Activated naive CD4-positive, alpha-beta T cell treated with anti-CD3 and anti-CD28 coated beads, Interleukin-2, amount 50 U/mL, for 72 hours (primary cell): ENCODE measurements around the gene NHLRC3. TPM values are rescaled to one million over a fixed set of nuclear protein-coding genes. Genes with fewer than 3 reads are reported as not detected.
"Not testable (repeated sequence)": the region's sequence is repeated elsewhere in the genome, so short reads cannot be mapped to it uniquely, and the experiment has no call there.

Experiments used
- ATAC-seq, 2 donors: fragments of 150-1000 bp; cut with Tn5 transposase; 2 replicates each; pipeline ENCODE4 v1.10.0; 2021; ENCODE audit warnings: mild to moderate bottlenecking in 2 of 2, moderate library complexity in 2 of 2
- DNase-seq, 2 donors: peaks; one replicate each; pipeline ENCODE4 v3.0.0; 2021 to 2022; ENCODE audit warnings: low spot score in 2 of 2
- H3K27ac Mint-ChIP-seq, 2 donors: one replicate each; pipeline ENCODE4 v1.8.0; 2022; ENCODE audit warnings: mild to moderate bottlenecking in 2 of 2, mixed read lengths in 2 of 2
- H3K36me3 Mint-ChIP-seq, 2 donors: one replicate each; pipeline ENCODE4 v1.8.0; 2022; ENCODE audit warnings: mixed read lengths in 2 of 2
- H3K9me3 Mint-ChIP-seq, 2 donors: one replicate each; pipeline ENCODE4 v1.8.0; 2022; ENCODE audit warnings: mixed read lengths in 2 of 2
- total RNA-seq, 2 donors: library from RNA; stranded (reverse); gene quantifications; one replicate each; pipeline ENCODE4 v1.2.3, GENCODE V29; 2022

The NHLRC3 gene
- 10 to 100 TPM; 12.7 to 20.4 TPM for total RNA-seq

DNA sequence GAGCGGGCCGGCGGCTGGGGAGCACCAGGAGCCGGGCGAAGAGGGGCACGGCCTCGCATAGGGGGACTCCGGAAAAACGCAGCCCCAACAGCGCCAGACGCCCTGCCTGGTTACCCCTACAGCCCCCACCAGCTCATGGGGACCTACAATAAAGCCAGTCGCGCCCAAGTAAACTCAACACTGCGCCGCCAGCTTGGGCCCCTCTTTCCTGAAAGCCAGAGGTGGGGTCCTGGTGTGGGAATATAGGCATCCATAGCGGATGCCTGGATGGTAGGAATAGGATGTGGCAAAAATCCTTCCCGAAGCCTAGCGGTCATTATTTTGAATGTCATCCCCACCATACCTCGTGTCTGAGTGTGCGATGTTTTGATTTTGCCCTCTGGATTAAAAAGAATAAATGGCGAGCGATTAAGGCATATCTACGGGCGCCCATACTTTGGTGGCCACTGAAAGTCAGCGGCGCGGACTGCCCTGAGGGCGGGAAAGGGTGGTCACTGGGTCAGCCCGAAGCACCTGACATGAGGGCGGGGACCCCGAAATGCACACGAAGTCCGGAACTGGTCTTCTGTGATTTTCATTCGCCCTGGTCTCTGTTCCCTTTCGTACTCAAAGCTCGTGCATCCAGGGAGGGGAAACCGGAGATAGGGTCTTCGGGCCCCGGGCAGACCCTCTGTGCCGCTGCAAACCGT lies at the start of gene NHLRC3, which contains the start of gene PROSER1:
Gene NHLRC3, plus strand, starts transcription at position 577 of the 689 bp plus-strand sequence. CDS start 184 bp downstream, outside the sequence.
Gene PROSER1, minus strand, starts transcription at position 210 of the 689 bp plus-strand sequence. CDS start 847 bp downstream, outside the sequence.
- Mint-ChIP-seq H3K36me3 (peaks cover 29 to 30% of the 10 kb centered on the region in 2 donors), H3K9me3 (peaks cover 0 to 3% of the 10 kb centered on the region in 2 donors), H3K27ac (peak within 1 kb of the TSS; percentile 95 to 96)
- ATAC-seq = peak; percentile 76 to 77
- peak; percentile 72 to 79 for DNase-seq

DNA sequence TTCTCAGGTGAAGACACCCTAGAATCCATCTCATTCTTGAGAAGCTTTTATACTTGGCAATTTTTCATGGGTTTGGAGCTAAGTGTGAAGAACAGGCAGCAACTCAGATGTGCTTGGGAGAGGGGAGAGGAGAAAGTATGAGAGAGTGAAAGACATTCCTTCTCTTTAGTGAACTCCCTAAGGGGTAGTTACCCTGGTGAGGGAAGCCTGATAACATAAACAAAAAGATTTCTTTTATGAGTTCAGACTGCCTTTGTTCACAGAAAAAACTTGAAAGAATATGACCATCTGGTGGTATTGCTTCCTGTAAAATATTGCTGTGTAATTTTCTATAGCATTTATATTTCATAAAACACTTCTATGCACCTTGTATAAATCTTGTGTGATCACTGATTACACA lies 47.6 kb upstream of the NHLRC3 start, which contains the start of gene STOML3:
Gene STOML3, minus strand, starts transcription at position 139 of the 400 bp plus-strand sequence. Its CDS starts 110 bp downstream, at position 29.
- Mint-ChIP-seq H3K9me3 (no peaks in the 10 kb centered on the region), H3K27ac (no peak within 1 kb of the TSS), H3K36me3 (no peaks in the 10 kb centered on the region)
- ATAC-seq = no peak
- no peak for DNase-seq

DNA sequence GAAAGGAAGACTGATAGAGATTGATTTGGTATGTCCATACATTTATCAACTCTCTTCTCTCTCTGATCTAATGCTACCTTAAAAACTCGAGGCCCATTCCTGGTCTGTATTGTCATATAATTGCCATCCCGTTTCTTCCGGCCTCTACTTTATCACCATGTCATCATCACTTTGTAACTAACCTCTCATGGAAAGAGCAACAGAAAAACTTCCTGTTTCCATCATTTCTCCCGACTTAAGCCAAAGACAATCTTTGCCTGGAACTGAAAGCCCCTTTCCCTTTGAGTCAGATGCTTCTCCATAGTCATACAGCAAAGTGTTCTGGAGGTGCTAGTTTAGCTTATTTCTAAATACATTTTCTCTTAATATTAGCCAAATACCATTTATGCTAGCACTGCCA lies 44.9 kb upstream of the NHLRC3 start:
- H3K27ac Mint-ChIP-seq = no peak overlapping the region
- H3K9me3 Mint-ChIP-seq = no peaks in the 10 kb centered on the region
- no peak for DNase-seq
- no peaks in the 10 kb centered on the region for H3K36me3 Mint-ChIP-seq
- no peak for ATAC-seq

DNA sequence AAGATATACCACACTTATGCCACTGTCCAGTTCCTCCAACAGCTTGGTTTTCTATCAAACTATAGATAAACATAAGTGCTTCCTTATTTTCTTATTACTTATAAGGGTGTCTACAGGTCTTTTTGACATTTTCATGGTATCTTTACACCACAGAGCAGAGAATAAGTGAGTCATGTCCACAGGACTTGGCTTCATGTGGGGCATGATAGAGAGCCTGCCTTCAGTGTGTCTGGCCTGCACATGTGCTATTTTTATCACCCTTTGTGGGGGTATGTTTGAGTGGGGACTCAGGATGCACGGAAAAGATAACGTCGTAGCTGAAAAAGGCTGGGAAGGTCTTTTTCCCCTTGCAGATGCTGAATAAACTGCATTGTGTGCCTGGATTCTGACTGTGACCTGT lies 39.5 kb upstream of the NHLRC3 start:
- DNase-seq (no peak), ATAC-seq (no peak)
- H3K36me3 Mint-ChIP-seq = no peaks in the 10 kb centered on the region
- no peaks in the 10 kb centered on the region for H3K9me3 Mint-ChIP-seq
- no peak overlapping the region for H3K27ac Mint-ChIP-seq

DNA sequence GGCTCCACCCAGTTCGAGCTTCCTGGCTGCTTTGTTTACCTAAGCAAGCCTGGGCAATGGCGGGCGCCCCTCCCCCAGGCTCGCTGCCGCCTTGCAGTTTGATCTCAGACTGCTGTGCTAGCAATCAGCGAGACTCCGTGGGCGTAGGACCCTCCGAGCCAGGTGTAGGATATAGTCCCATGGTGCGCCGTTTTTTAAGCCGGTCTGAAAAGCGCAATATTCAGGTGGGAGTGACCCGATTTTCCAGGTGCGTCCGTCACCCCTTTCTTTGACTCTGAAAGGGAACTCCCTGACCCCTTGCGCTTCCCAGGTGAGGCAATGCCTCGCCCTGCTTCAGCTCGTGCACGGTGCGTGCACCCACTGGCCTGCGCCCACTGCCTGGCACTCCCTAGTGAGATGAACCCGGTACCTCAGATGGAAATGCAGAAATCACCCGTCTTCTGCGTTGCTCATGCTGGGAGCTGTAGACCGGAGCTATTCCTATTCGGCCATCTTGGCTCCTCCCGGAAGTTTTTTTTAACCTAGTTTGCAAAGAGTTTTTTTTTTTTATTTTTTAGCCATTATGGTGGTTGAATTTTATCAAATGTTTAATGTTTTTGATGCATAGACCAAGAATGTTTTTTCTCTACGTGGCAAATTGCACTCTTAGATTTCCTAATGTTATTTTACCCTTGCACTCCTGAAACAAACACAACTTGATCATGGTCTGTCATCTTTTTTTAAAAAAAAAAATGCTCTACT lies 31.7 kb upstream of the NHLRC3 start:
- H3K27ac Mint-ChIP-seq, ATAC-seq, DNase-seq, H3K9me3 Mint-ChIP-seq: not testable (repeated sequence)
- peaks cover 30 to 38% of the 10 kb centered on the region in 2 donors for H3K36me3 Mint-ChIP-seq

GRCh38 chr13:39012608-39013007 lies 25.6 kb upstream of the NHLRC3 start:
- Mint-ChIP-seq H3K36me3 (peaks cover 52 to 66% of the 10 kb centered on the region in 2 donors), H3K27ac (peak overlapping the region in 1 of 2 donors; percentile 14), H3K9me3 (peaks cover 0 to 4% of the 10 kb centered on the region in 2 donors)
- no peak for ATAC-seq
- no peak for DNase-seq

GRCh38 chr13:39013462-39013861 lies 24.8 kb upstream of the NHLRC3 start:
- DNase-seq = no peak
- ATAC-seq = no peak
- H3K9me3 Mint-ChIP-seq = no peaks in the 10 kb centered on the region
- peaks cover 46 to 57% of the 10 kb centered on the region in 2 donors for H3K36me3 Mint-ChIP-seq
- H3K27ac Mint-ChIP-seq = peak overlapping the region in 1 of 2 donors; percentile 14

DNA sequence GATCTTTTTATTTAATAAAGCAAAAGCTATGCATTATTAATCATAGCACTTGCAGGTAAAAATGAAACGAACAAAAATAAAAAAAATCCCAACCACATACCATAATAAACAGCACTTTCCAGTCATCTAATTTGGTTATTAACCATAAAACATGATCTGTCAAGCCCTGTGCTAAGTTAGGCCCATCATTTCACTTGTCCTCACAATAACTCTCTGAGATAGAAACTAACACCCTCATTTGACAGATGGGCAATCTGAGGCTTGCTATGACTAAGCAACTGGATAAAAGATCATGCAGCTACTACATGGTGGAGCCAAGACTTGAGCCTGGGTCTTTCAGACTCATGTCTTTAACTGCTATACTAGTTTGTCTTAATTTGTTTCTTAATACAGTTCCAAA lies 22.2 kb upstream of the NHLRC3 start:
- Mint-ChIP-seq H3K36me3 (peaks cover 35 to 37% of the 10 kb centered on the region in 2 donors), H3K9me3 (no peaks in the 10 kb centered on the region), H3K27ac (no peak overlapping the region)
- ATAC-seq (peak; percentile 61 to 91), DNase-seq (no peak)

GRCh38 chr13:39016787-39017186 lies 21.5 kb upstream of the NHLRC3 start:
- DNase-seq (peak in 1 of 2 donors; percentile 11), ATAC-seq (peak; percentile 28 to 68)
- no peaks in the 10 kb centered on the region for H3K9me3 Mint-ChIP-seq
- peaks cover 35 to 38% of the 10 kb centered on the region in 2 donors for H3K36me3 Mint-ChIP-seq
- no peak overlapping the region for H3K27ac Mint-ChIP-seq

DNA sequence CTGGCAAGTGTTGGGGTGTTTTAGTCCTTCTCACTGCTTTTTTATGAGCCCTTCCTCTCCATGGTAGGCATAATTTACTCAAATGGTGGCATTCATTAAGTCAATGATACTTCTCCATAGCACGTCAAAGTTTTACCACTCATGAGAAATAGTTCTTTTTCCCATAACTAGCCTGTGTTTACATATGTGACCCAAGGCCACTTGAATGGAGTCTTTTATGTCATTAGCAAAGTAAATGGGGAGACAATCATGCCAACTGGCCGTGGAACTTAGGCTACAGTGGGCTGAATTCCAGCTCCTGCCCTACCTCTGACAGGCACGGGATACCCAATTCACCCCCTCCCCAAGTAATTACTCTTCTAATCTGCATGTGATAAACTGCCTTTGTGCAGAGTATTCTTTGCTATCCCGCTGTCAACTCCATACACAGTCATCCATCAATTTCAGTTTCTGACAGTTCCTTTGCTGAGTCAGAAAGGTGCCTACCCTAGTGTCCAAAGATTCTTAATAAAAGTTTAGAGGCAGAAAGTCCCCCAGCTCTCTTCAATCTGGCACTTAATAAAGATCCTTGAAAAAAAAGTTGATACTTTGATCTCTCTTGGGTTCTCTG lies 17.3 kb upstream of the NHLRC3 start:
- H3K27ac Mint-ChIP-seq = no peak overlapping the region
- DNase-seq (no peak), ATAC-seq (no peak)
- H3K9me3 Mint-ChIP-seq = no peaks in the 10 kb centered on the region
- H3K36me3 Mint-ChIP-seq = peaks cover 23 to 26% of the 10 kb centered on the region in 2 donors

DNA sequence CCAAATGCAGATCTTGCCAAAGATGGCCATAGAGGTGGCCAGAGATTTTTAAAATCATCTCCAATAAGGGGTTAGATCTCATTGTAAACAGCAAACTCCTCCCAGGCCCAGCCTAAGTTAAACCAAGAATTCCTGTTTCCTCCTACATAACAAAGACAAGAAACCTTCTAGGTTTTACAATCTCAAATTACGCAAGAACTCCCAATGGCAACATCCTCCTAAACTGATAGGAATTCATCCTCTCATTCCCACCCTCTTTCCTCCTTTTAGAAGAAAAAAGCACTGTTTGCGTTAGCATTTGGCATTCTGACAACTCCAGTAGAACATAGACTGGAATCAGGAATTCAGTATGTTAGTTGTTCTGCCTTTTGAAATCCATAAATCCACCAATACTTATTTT lies 14.9 kb upstream of the NHLRC3 start:
- Mint-ChIP-seq H3K36me3 (peaks cover 23 to 31% of the 10 kb centered on the region in 2 donors), H3K27ac (no peak overlapping the region), H3K9me3 (no peaks in the 10 kb centered on the region)
- ATAC-seq (no peak), DNase-seq (no peak)

DNA sequence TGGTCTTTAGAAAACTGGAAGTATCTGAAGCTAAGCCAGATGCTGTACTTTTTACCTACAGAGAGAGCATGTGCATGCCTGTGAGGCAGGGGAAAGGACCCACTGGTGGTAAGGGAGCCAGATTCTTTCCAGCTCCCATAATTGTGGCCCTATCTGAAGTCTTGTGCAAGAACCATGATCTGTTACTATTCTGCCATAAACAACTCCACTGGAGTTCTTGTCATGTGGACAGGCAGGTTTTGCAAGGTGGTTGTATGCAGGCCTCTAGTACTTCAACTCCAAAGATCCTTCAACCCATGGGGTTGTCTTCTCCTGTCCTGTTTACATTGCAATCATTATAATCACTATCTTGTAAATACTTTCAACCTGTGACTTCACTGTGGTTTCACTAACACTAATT lies 14.5 kb upstream of the NHLRC3 start:
- H3K36me3 Mint-ChIP-seq = peaks cover 23 to 31% of the 10 kb centered on the region in 2 donors

GRCh38 chr13:39025433-39025839 lies 12.8 kb upstream of the NHLRC3 start:
- H3K36me3 Mint-ChIP-seq = peaks cover 23 to 31% of the 10 kb centered on the region in 2 donors
- no peak for ATAC-seq
- H3K27ac Mint-ChIP-seq = no peak overlapping the region
- DNase-seq = no peak
- H3K9me3 Mint-ChIP-seq = no peaks in the 10 kb centered on the region

More for the DNA sequence above, 14.5 kb upstream of the NHLRC3 start:
- Mint-ChIP-seq H3K27ac (no peak overlapping the region), H3K9me3 (no peaks in the 10 kb centered on the region)
- DNase-seq (no peak), ATAC-seq (no peak)

DNA sequence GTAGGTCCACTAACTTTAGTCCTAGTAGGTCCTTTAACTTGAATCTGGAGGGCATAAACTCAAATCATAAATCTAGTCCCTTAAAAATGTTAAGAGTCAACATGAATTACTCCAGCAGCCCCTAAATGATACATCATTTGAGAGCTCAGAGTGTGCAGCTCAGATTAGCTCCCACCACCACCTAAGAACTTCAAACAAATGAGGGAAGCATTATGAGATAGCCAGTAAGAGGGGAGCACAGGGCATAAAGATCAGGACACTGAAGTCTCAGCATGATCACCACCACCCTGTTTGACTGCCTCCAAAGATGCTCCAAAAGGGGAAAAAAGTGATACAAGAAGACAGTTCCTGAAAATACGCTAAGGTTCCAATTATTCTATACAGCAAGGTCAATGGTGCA lies 6.1 kb upstream of the NHLRC3 start:
- DNase-seq (no peak), ATAC-seq (no peak)
- no peak overlapping the region for H3K27ac Mint-ChIP-seq
- peaks cover 18 to 32% of the 10 kb centered on the region in 2 donors for H3K36me3 Mint-ChIP-seq
- no peaks in the 10 kb centered on the region for H3K9me3 Mint-ChIP-seq

DNA sequence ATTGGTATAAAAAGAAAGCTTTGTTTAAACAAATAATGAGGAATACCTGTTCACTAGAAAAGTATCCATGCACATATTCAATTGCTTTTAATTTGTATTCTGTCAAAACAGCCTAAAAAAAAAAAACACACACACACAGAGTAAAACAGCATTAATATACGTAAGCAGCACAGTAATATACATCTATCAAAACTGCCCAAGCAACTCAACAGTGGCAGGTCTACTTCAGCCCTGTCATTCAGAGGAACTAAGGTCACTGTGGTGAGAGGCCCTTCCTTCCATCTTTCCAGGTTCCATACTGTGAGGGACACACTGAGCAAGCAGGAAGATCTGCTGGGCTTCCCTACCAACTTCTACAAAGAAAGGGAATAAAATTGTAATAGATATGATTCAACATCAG lies 4.2 kb upstream of the NHLRC3 start:
- Mint-ChIP-seq H3K9me3 (no peaks in the 10 kb centered on the region), H3K27ac (no peak overlapping the region), H3K36me3 (peaks cover 27 to 29% of the 10 kb centered on the region in 2 donors)
- ATAC-seq = no peak
- no peak for DNase-seq

- Mint-ChIP-seq H3K36me3 (peaks cover 27 to 29% of the 10 kb centered on the region in 2 donors), H3K9me3 (no peaks in the 10 kb centered on the region), H3K27ac (peak overlapping the region; percentile 32 to 95)
- no peak for ATAC-seq
- no peak for DNase-seq
Observed at GRCh38 chr13:39035204-39035603, 3.1 kb upstream of the NHLRC3 start.

DNA sequence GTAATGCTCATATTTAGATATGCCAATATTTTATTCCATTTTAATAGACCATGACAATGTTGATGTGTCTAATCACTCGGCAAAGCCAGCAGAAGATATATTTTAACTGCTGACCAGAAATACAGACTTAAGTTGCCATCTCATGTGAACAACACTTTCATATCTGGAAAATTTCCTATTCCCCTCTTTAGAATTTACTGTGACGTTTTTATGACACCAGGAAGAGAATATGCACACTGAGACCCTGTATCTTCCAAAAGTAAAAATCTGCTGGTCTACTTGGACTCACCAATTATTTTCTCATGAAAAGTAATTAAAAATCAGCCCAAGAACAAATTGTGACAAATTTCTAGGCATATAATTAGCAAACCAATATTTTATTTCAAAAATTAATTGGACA lies 2.5 kb upstream of the NHLRC3 start:
- Mint-ChIP-seq H3K27ac (peak overlapping the region; percentile 47 to 95), H3K36me3 (peaks cover 29 to 32% of the 10 kb centered on the region in 2 donors)

More for the DNA sequence above, 2.5 kb upstream of the NHLRC3 start:
- peaks cover 0 to 2% of the 10 kb centered on the region in 2 donors for H3K9me3 Mint-ChIP-seq
- DNase-seq (no peak), ATAC-seq (no peak)
